T-helper 2 cell treated with Interferon-gamma antibody and Interleukin-4, amounts not matched to agents 5 μg/mL and 100 μg/mL, for 36 hours (primary cell): ENCODE results near the gene ATP10B.

ENCODE experiments used
- DNase-seq: peaks from one replicate; pipeline ENCODE4 v3.0.0; 2021; ENCODE audit warnings: low spot score
- H3K27ac Mint-ChIP-seq: one replicate; pipeline ENCODE4 v1.8.0; 2021; ENCODE audit warnings: mild to moderate bottlenecking, mixed read lengths
- H3K27me3 Mint-ChIP-seq: one replicate; pipeline ENCODE4 v1.8.0; 2021; ENCODE audit warnings: low read depth, mixed read lengths
- H3K36me3 Mint-ChIP-seq: one replicate; pipeline ENCODE4 v1.8.0; 2021; ENCODE audit warnings: low read depth, mixed read lengths
- H3K4me1 Mint-ChIP-seq: one replicate; pipeline ENCODE4 v1.8.0; 2021; ENCODE audit warnings: low read depth, mixed read lengths
- H3K4me3 Mint-ChIP-seq: one replicate; pipeline ENCODE4 v1.8.0; 2022; ENCODE audit warnings: mild to moderate bottlenecking, moderate library complexity, mixed read lengths
- H3K9me3 Mint-ChIP-seq: one replicate; pipeline ENCODE4 v1.8.0; 2021; ENCODE audit warnings: mixed read lengths

The ATP10B gene

DNA sequence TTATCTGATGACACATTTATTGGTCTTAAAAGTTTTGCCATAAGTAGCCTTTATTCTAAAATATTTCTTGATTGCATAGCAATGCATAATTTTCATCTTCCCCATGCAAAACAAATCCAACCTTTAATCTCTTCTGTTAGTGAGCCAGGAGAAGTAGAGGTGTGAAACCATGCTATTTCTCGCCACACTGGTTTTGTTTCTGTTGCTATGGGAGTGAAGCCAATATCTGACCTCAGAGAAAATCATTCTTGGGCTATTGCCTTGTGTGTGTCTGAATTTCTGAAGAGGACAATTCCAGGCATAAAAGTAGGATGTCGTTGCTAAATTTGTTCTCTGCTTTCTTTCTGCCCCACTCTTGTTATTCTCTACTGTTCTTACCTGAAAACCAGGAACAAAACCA is 246.7 kb downstream of the ATP10B start:
- Mint-ChIP-seq H3K4me3 (no peak overlapping the region), H3K27me3 (no peaks in the 10 kb centered on the region), H3K9me3 (no peaks in the 10 kb centered on the region), H3K4me1 (no peaks in the 10 kb centered on the region), H3K36me3 (no peaks in the 10 kb centered on the region), H3K27ac (no peak overlapping the region)
- DNase-seq = no peak

DNA sequence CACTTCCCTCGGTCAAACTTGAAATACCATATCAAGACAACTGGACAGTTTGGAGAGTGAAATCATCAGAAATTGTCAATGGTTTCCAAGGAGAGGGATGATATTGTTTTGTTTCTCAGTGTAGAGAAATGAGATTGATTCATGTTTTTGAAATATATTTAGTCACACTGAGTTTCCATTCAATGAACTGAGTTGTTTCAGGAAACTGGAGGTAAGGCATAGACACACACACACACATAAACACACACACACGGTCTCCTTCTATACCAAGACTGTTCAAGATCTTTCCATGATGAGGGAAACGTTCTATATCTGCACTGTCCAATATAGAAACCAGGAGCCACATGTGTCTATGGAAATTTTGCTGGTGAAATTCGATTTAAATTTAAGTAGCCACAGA is 247.5 kb downstream of the ATP10B start:
- H3K36me3 Mint-ChIP-seq = no peaks in the 10 kb centered on the region
- H3K4me3 Mint-ChIP-seq = no peak overlapping the region
- H3K27me3 Mint-ChIP-seq = no peaks in the 10 kb centered on the region
- H3K27ac Mint-ChIP-seq = no peak overlapping the region
- H3K4me1 Mint-ChIP-seq = no peaks in the 10 kb centered on the region
- no peak for DNase-seq
- H3K9me3 Mint-ChIP-seq = no peaks in the 10 kb centered on the region

DNA sequence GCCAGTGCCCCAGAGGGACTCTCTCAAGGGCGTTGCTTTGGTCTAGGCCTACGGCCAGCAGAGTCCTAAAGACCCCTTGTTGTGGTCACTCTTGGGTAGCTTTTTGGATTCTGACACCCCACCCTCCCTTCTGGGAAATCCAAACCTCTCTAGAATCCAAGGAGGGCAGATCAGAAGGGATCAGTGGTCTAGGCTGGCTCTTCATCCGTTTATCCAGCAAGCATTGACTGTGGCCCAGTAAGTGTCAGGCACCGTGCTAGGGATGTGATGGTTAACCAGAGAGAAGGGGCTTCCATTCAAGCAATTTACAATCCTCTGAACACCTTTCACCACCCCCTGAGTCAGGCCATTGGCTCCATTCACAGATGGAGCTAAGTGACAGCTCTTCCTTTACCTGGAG is 249.3 kb downstream of the ATP10B start:
- no peaks in the 10 kb centered on the region for H3K9me3 Mint-ChIP-seq
- no peaks in the 10 kb centered on the region for H3K27me3 Mint-ChIP-seq
- no peaks in the 10 kb centered on the region for H3K4me1 Mint-ChIP-seq
- no peak for DNase-seq
- no peaks in the 10 kb centered on the region for H3K36me3 Mint-ChIP-seq
- H3K27ac Mint-ChIP-seq = no peak overlapping the region
- no peak overlapping the region for H3K4me3 Mint-ChIP-seq

DNA sequence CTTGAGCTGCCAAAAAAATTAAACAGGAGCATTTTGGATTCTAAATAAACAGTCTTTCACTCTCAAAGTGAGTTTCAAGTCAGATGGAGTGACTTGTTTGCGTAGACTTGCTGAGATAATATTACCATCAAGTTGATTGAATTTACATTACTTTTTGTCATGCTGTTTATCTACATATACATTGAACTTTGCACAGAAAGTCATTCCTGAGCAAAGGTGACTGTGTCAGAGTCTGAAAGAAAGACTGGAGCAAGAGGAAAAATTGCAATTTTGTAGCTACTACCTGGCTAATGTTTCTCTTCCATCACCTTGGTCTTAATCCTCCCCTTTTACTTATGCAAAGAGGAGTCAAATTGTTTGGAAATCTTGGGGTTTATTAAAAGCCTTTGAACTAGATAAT is 251.0 kb downstream of the ATP10B start:
- H3K4me1 Mint-ChIP-seq = no peaks in the 10 kb centered on the region
- no peak overlapping the region for H3K4me3 Mint-ChIP-seq
- H3K9me3 Mint-ChIP-seq = no peaks in the 10 kb centered on the region
- DNase-seq = no peak
- no peak overlapping the region for H3K27ac Mint-ChIP-seq
- no peaks in the 10 kb centered on the region for H3K36me3 Mint-ChIP-seq
- H3K27me3 Mint-ChIP-seq = no peaks in the 10 kb centered on the region

DNA sequence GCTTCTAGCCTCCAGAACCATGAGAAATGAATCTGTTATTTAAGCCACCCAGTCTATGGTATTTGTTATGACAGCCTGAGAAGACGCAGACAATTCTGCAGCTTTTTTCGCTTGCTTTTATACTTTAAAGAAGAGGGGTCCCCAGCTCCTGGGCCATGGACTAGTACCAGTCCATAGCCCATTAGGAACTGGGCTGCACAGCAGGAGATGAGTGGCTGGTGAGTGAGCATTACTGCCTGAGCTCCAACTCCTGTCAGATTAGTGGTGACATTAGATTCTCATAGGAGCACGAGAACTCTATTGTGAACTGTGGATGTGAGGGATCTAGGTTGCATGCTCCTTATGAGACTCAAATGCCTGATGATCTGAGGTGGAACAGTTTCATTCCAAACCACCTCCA is 278.7 kb downstream of the ATP10B start:
- Mint-ChIP-seq H3K27ac (no peak overlapping the region), H3K9me3 (no peaks in the 10 kb centered on the region), H3K4me3 (no peak overlapping the region), H3K36me3 (no peaks in the 10 kb centered on the region), H3K27me3 (peaks cover 4% of the 10 kb centered on the region), H3K4me1 (no peaks in the 10 kb centered on the region)
- DNase-seq = no peak

DNA sequence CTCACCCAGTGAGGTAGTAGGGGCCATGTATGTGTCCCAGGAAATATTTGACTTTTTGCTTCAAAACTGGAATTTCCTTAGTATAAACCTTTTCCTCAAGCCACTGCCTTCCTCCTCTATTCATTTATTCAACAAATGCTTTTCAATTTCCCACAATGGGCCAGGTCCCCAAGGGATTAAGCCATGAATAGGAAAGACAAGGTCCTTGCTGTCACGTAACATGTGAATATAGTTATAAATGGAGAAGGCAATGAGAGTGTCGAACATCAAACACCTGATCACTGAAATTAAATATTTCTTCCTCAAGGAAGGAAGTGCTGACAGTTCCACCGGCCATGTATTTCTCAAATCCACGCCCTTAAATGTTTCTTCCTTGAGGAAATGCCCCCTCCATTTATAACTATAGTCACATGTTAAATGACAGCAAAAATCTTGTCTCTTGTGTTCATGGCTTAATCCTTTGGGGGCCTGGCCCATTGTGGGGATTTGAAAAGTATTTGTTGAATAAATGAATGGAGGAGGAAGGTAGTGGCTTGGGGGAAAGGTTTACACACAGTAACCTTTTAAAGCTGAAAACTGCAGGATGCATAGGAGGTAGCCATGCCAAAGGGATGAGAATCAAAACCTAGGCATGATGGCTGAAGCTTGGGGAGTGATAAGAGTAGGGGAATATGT is 284.8 kb downstream of the ATP10B start:
- Mint-ChIP-seq H3K27ac (no peak overlapping the region), H3K27me3 (peaks cover 4% of the 10 kb centered on the region), H3K4me1 (no peaks in the 10 kb centered on the region), H3K4me3 (no peak overlapping the region), H3K36me3 (no peaks in the 10 kb centered on the region), H3K9me3 (no peaks in the 10 kb centered on the region)
- DNase-seq = no peak

DNA sequence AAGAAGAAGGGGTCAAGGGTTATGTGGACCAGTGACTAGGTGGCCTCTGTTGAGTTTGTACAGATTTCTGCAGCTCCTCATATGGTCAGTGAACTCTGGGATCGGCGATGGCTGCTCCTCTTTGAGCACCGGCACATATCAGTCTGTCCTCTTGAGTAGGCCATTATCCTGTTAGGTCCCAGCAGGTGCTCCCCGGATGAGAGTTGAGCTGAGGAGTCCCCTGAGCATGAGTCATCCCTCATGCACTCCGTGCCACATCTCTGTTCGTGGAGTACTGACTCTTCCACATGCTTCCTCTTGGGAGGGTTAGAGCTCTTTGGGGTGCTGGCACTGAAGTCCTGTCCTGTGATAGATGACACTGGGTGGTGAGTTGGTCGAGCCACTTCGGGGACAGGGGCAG is 286.6 kb downstream of the ATP10B start:
- Mint-ChIP-seq H3K36me3 (no peaks in the 10 kb centered on the region), H3K9me3 (no peaks in the 10 kb centered on the region), H3K27ac (no peak overlapping the region), H3K4me1 (no peaks in the 10 kb centered on the region), H3K27me3 (peaks cover under 1% of the 10 kb centered on the region), H3K4me3 (no peak overlapping the region)
- DNase-seq = no peak

DNA sequence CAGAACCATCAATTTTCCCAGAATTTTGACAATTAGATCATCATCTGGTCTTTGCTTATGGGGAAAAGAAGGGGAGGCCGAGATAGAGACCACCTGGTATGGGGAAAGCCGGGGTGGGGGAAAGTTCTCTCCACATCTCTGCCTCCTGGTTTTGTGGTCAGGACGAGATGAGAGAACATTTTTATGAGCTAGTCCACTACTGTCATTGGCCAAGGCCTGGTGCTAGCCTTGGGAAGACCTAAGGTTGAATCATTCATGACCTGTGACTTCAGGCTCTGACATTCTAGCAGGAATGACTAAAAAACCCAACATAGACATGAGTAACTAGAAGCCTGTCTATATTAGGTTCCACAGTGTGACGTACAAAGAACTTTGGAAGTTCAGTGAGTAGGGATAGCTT is 295.2 kb downstream of the ATP10B start:
- H3K4me1 Mint-ChIP-seq = no peaks in the 10 kb centered on the region

DNA sequence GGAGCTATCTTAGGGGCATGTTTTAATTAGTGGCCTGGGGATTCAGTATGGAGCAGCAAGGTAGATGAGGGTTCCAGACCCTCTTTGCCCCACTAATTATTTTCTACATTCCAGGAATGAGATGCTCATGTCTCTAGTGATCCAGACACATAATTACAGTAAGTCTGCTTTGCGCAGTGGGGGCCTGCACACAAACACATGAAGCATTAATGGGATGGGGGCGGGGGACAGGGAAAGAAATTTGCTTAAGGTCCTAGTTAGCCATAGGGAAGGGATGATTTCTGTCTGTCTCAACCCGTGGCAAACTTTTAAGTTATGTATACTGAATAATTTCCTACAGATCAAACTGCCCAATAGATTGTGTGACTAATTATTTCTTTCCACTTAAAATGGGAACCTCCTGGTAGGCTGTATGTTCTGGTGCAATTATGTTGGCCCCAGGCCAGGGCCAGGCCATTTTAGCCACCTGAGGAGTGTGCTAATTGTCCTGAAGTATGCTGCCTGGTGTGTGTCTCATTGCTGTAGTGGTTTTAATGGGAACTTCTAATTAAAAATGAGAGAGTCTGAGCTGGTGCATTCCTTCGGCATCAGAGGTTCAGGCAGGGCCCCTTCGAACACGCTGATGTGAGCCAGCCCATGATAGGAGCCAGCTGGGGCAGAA is 295.9 kb downstream of the ATP10B start:
- DNase-seq = no peak
- H3K4me3 Mint-ChIP-seq = no peak overlapping the region
- no peaks in the 10 kb centered on the region for H3K9me3 Mint-ChIP-seq
- no peak overlapping the region for H3K27ac Mint-ChIP-seq
- no peaks in the 10 kb centered on the region for H3K4me1 Mint-ChIP-seq
- H3K36me3 Mint-ChIP-seq = no peaks in the 10 kb centered on the region
- H3K27me3 Mint-ChIP-seq = no peaks in the 10 kb centered on the region

More for the DNA sequence above, 295.2 kb downstream of the ATP10B start:
- no peak for DNase-seq
- no peak overlapping the region for H3K4me3 Mint-ChIP-seq
- H3K27me3 Mint-ChIP-seq = no peaks in the 10 kb centered on the region
- no peak overlapping the region for H3K27ac Mint-ChIP-seq
- H3K9me3 Mint-ChIP-seq = no peaks in the 10 kb centered on the region
- H3K36me3 Mint-ChIP-seq = no peaks in the 10 kb centered on the region

DNA sequence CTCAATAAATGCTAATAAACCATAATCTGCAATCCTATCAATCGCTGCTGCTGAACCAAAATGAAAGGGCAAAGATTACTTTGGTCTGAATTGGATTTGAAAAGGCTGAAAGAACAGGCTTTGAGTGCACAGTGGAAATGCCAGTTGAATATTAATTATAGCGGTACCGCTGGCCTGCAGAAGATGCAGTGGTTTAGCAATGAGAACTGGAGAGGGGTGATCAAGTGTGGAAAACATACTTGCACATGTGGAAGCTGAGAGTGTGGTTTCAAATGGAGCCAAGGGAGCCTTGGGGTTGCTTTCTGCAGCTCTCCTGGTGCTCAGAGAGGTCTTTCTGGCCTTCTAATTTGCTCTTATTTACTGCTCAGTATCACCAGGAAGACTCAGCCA is 296.4 kb downstream of the ATP10B start:
- Mint-ChIP-seq H3K4me3 (no peak overlapping the region), H3K9me3 (no peaks in the 10 kb centered on the region), H3K27me3 (no peaks in the 10 kb centered on the region), H3K27ac (no peak overlapping the region), H3K4me1 (no peaks in the 10 kb centered on the region), H3K36me3 (no peaks in the 10 kb centered on the region)
- no peak for DNase-seq

DNA sequence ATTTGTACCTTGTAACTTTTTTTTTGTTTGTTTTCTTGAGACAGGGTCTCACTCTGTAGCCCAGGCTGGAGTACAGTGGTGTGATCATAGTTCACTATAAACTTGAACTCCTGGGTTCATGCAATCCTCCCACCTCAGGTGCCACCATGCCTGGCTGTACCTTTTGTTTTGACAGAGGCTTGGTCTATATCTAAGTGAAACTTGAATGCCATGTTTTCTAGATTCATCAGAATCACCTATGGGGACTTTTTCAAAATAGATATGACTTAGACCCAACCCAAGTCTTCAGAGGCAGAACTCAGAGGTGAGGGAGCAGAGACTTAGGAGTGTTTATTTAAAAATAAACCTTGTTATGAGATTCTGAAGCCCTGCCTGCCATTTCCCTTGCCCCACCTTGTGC is 301.9 kb downstream of the ATP10B start:
- Mint-ChIP-seq H3K27me3 (no peaks in the 10 kb centered on the region), H3K4me3 (no peak overlapping the region), H3K36me3 (no peaks in the 10 kb centered on the region), H3K27ac (no peak overlapping the region), H3K4me1 (peaks cover 6% of the 10 kb centered on the region), H3K9me3 (peaks cover 8% of the 10 kb centered on the region)
- DNase-seq = no peak

DNA sequence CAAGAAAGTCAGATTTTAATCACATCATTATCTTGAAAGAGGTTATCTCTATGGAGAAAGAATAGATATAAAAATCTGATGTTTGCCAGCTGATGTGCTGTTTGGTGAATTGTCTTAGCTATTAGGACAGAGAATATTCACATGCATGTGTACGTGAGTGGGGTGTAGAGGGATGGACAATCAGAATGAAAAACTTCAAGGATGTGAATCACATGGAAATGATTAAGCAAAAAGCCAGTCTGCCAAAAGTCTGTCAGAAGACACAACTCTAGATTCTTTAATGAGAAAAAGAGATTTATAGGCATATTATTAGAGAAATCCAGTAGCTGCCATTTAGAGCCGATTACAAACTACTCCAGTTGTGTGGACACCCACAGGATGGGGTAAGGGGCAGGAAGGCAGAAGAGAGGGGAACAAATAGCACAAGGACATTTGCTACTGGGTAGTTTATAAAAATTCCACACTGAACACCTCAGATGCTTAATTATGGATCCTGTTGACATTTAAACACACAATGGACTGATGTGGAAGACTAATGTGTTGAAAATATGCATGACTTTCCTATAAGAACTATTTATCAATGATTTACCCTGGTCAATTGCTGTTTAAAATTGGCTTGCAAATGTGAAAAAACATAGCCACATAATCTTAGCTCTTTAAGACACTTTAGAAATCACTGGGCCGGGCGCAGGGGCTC is 302.9 kb downstream of the ATP10B start:
- H3K4me1 Mint-ChIP-seq = peaks cover 8% of the 10 kb centered on the region
- DNase-seq = no peak
- no peaks in the 10 kb centered on the region for H3K36me3 Mint-ChIP-seq
- peaks cover 8% of the 10 kb centered on the region for H3K9me3 Mint-ChIP-seq
- H3K4me3 Mint-ChIP-seq = no peak overlapping the region
- no peaks in the 10 kb centered on the region for H3K27me3 Mint-ChIP-seq
- H3K27ac Mint-ChIP-seq = no peak overlapping the region

DNA sequence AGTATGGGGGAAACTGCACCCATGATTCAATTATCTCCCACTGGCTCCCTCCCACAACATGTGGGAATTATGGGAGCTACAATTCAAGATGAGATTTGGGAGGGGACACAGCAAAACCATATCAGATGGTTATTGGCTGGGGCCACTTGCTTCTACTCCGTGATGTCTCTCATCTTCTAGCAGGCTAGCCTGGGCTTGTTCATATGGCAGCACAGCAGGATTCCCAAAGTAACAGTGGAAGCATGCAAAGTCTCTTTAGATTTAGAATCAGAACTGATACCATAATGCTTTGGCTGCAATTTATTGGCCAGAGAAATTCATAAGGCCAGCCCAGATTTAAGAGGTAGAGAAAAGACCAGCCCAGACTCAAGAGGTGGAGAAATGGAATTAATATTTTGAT is 304.1 kb downstream of the ATP10B start:
- Mint-ChIP-seq H3K27me3 (no peaks in the 10 kb centered on the region), H3K4me1 (peaks cover 18% of the 10 kb centered on the region), H3K4me3 (no peak overlapping the region), H3K27ac (no peak overlapping the region), H3K36me3 (no peaks in the 10 kb centered on the region), H3K9me3 (peaks cover 8% of the 10 kb centered on the region)
- no peak for DNase-seq

DNA sequence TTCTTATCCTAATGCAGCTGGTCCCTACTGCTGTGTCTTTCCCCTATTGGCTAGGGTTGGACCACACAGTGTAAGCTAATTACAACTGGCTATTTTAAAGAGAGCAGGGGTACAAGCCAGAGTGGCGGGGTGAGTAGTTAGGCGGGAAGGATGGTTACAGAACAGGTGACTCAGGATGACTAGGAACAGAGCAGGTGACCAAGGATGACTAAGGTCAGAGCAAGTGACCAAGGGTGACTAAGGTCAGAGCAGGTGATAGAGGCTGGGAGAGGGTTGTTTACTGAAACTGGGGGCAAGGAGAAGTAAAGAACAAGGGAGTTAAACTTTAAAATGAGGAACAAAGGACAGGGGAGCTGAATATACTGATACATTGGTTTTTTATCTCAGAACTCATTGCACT is 304.9 kb downstream of the ATP10B start:
- H3K9me3 Mint-ChIP-seq = peaks cover 8% of the 10 kb centered on the region
- H3K4me1 Mint-ChIP-seq = peaks cover 19% of the 10 kb centered on the region
- H3K27me3 Mint-ChIP-seq = no peaks in the 10 kb centered on the region
- H3K36me3 Mint-ChIP-seq = no peaks in the 10 kb centered on the region
- no peak overlapping the region for H3K27ac Mint-ChIP-seq
- no peak overlapping the region for H3K4me3 Mint-ChIP-seq
- DNase-seq = no peak
